Suprapubic skin (tissue), 4 donors: Measurements from ENCODE around the gene SIK3.

Experiments
- POLR2A ChIP-seq, 2 donors: fragments of 450-650 bp; IDR thresholded peaks; one replicate each; pipeline ENCODE4 v1.6.1; 2017; ENCODE audit warnings: antibody characterized with exemption in 2 of 2, mild to moderate bottlenecking in 2 of 2, moderate library complexity in 2 of 2
- POLR2AphosphoS5 ChIP-seq, 3 donors: sonication (generic); formaldehyde crosslinking; IDR thresholded peaks; one replicate each; pipeline ENCODE4 v1.6.1; 2017; ENCODE audit warnings: antibody characterized with exemption in 3 of 3
- TF ChIP-seq, protein P1 (sequence below), 2 donors: fragments of 200-600 bp in 1 of 2; fragments of 450-650 bp in 1 of 2; sonication (generic) in 1 of 2; IDR thresholded peaks; one replicate each; pipeline ENCODE4 v1.5.1; 2016 to 2019; ENCODE audit warnings: antibody characterized with exemption in 2 of 2, mild to moderate bottlenecking in 1 of 2, moderate library complexity in 1 of 2

DNA sequence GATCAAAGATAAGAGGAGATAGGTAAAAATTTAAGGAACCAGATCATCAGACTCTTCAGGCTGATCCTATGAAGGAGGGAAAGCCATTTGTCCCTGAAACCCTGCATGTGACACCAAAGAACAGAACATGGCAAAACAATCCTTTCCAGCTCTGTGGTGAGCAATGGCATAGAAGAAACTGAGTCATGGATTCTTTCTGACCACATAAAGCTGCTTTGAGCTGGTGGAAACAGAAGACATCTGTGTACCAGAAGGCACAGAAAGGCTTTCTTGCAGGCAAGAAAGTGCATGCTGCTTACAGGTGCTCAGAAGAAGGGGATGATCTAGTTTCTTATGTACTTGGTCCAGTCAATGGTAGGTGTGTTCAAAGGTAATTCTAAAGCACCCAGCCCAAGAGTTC, 215.8 kb downstream of the SIK3 start:
- TF ChIP-seq POLR2A (IDR thresholded peaks at IDR 0.05) = no peak
- TF ChIP-seq, protein P1, sequence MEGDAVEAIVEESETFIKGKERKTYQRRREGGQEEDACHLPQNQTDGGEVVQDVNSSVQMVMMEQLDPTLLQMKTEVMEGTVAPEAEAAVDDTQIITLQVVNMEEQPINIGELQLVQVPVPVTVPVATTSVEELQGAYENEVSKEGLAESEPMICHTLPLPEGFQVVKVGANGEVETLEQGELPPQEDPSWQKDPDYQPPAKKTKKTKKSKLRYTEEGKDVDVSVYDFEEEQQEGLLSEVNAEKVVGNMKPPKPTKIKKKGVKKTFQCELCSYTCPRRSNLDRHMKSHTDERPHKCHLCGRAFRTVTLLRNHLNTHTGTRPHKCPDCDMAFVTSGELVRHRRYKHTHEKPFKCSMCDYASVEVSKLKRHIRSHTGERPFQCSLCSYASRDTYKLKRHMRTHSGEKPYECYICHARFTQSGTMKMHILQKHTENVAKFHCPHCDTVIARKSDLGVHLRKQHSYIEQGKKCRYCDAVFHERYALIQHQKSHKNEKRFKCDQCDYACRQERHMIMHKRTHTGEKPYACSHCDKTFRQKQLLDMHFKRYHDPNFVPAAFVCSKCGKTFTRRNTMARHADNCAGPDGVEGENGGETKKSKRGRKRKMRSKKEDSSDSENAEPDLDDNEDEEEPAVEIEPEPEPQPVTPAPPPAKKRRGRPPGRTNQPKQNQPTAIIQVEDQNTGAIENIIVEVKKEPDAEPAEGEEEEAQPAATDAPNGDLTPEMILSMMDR (IDR thresholded peaks at IDR 0.05) = no peak
- no peak for TF ChIP-seq POLR2AphosphoS5 (IDR thresholded peaks at IDR 0.05)
